Vagina (tissue), 2 donors: Measurements from ENCODE around the gene LGALS1. TPM values are rescaled to one million over a fixed set of nuclear protein-coding genes. Genes with fewer than 3 reads are reported as not detected.

Source experiments
- DNase-seq, 2 donors: peaks; one replicate each; pipeline ENCODE4 v3.0.0-alpha.2; 2017; ENCODE audit errors: extremely low spot score in 2 of 2
- H3K27ac ChIP-seq: fragments of 200-600 bp; sonication (generic); one replicate; pipeline ENCODE4 v1.5.1; 2019
- H3K27me3 ChIP-seq: fragments of 200-600 bp; sonication (generic); one replicate; pipeline ENCODE4 v1.5.1; 2019
- H3K36me3 ChIP-seq, 2 donors: fragments of 200-600 bp; sonication (generic); one replicate each; pipeline ENCODE4 v1.5.1; 2017 to 2019
- H3K4me1 ChIP-seq: fragments of 200-600 bp; sonication (generic); one replicate; pipeline ENCODE4 v1.5.1; 2019
- H3K4me3 ChIP-seq, 2 donors: fragments of 200-600 bp; sonication (generic); 1 replicate in 1 of 2; 2 replicates in 1 of 2; pipeline ENCODE4 v1.5.1; 2016 to 2019
- H3K9me3 ChIP-seq: fragments of 200-600 bp; sonication (generic); one replicate; pipeline ENCODE4 v1.5.1; 2019
- POLR2A ChIP-seq, 2 donors: fragments of 450-650 bp; IDR thresholded peaks; one replicate each; pipeline ENCODE4 v1.6.1; 2017; ENCODE audit warnings: antibody characterized with exemption in 2 of 2, mild to moderate bottlenecking in 2 of 2, moderate library complexity in 2 of 2
- POLR2AphosphoS5 ChIP-seq, 2 donors: sonication (generic); formaldehyde crosslinking; IDR thresholded peaks; one replicate each; pipeline ENCODE4 v1.9.0; 2017; ENCODE audit warnings: antibody characterized with exemption in 2 of 2, mild to moderate bottlenecking in 2 of 2, low read depth in 1 of 2; ENCODE audit not compliant: insufficient read depth in 1 of 2
- intact Hi-C: fragments of 100-400 bp; cut with DNase I; formaldehyde crosslinking; loops from one replicate; pipeline ENCODE4 v1.15.1; 2023
- total RNA-seq: library from RNA; depleted of rRNA; stranded (reverse); fragments of >200 nt; gene quantifications from one replicate; pipeline ENCODE4 v1.2.3, GENCODE V29; 2016
- TF ChIP-seq, protein P1 (sequence below), 3 experiments: fragments of 450-650 bp in 2 of 3; fragments of 200-600 bp in 1 of 3; sonication (generic) in 1 of 3; IDR thresholded peaks; one replicate each; pipeline ENCODE4 v1.5.1; 2017 to 2019; ENCODE audit warnings: antibody characterized with exemption in 3 of 3, mild to moderate bottlenecking in 2 of 3, moderate library complexity in 2 of 3

The LGALS1 gene
- total RNA-seq, 1 donor from 2014 or later: 1,638 TPM

GRCh38 chr22:37627545-37627944 lies 47.9 kb upstream of the LGALS1 start:
- Histone ChIP-seq H3K4me1 (peaks cover 42% of the 10 kb centered on the region), H3K4me3 (no peak overlapping the region), H3K36me3 (peaks cover 0 to 27% of the 10 kb centered on the region in 2 donors), H3K9me3 (no peaks in the 10 kb centered on the region), H3K27me3 (no peaks in the 10 kb centered on the region), H3K27ac (peak overlapping the region; percentile 81)
- no peak for DNase-seq
- intact Hi-C loops: loop anchor here (5.0 kb wide), 1 partner anchor 55 kb away; no protein-coding TSS in a partner anchor
- TF ChIP-seq POLR2AphosphoS5 (IDR thresholded peaks at IDR 0.05; ENCODE audit: insufficient read depth in 1 of 2, low read depth in 1 of 2): peak in 1 of 2 donors; percentile 32
- no peak for TF ChIP-seq POLR2A (IDR thresholded peaks at IDR 0.05)
- TF ChIP-seq, protein P1, sequence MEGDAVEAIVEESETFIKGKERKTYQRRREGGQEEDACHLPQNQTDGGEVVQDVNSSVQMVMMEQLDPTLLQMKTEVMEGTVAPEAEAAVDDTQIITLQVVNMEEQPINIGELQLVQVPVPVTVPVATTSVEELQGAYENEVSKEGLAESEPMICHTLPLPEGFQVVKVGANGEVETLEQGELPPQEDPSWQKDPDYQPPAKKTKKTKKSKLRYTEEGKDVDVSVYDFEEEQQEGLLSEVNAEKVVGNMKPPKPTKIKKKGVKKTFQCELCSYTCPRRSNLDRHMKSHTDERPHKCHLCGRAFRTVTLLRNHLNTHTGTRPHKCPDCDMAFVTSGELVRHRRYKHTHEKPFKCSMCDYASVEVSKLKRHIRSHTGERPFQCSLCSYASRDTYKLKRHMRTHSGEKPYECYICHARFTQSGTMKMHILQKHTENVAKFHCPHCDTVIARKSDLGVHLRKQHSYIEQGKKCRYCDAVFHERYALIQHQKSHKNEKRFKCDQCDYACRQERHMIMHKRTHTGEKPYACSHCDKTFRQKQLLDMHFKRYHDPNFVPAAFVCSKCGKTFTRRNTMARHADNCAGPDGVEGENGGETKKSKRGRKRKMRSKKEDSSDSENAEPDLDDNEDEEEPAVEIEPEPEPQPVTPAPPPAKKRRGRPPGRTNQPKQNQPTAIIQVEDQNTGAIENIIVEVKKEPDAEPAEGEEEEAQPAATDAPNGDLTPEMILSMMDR (IDR thresholded peaks at IDR 0.05): no peak

- peaks cover 48% of the 10 kb centered on the region for H3K4me1 ChIP-seq
- H3K36me3 ChIP-seq: peaks cover 0 to 26% of the 10 kb centered on the region in 2 donors
- H3K4me3 ChIP-seq: no peak overlapping the region
- no peaks in the 10 kb centered on the region for H3K27me3 ChIP-seq
- no peak overlapping the region for H3K27ac ChIP-seq
- no peaks in the 10 kb centered on the region for H3K9me3 ChIP-seq
- no peak for DNase-seq
- intact Hi-C loops: loop anchor here (5.0 kb wide), 1 partner anchor 53 kb away; no protein-coding TSS in a partner anchor
- TF ChIP-seq, protein P1 (IDR thresholded peaks at IDR 0.05): no peak
- TF ChIP-seq POLR2AphosphoS5 (IDR thresholded peaks at IDR 0.05; ENCODE audit: insufficient read depth in 1 of 2, low read depth in 1 of 2) (no peak), POLR2A (IDR thresholded peaks at IDR 0.05) (no peak)
Measured at GRCh38 chr22:37628830-37629229, 46.6 kb upstream of the LGALS1 start.

GRCh38 chr22:37629928-37630327 lies 45.5 kb upstream of the LGALS1 start:
- Histone ChIP-seq H3K36me3 (peaks cover 0 to 26% of the 10 kb centered on the region in 2 donors), H3K9me3 (no peaks in the 10 kb centered on the region), H3K27me3 (no peaks in the 10 kb centered on the region), H3K27ac (no peak overlapping the region), H3K4me1 (peaks cover 51% of the 10 kb centered on the region), H3K4me3 (no peak overlapping the region)
- DNase-seq: no peak
- intact Hi-C loops: loop anchor here (5.0 kb wide), 2 partner anchors 42 to 52 kb away; no protein-coding TSS in a partner anchor
- TF ChIP-seq POLR2A (IDR thresholded peaks at IDR 0.05) (no peak), POLR2AphosphoS5 (IDR thresholded peaks at IDR 0.05; ENCODE audit: insufficient read depth in 1 of 2, low read depth in 1 of 2) (no peak)
- TF ChIP-seq, protein P1 (IDR thresholded peaks at IDR 0.05): no peak

DNA sequence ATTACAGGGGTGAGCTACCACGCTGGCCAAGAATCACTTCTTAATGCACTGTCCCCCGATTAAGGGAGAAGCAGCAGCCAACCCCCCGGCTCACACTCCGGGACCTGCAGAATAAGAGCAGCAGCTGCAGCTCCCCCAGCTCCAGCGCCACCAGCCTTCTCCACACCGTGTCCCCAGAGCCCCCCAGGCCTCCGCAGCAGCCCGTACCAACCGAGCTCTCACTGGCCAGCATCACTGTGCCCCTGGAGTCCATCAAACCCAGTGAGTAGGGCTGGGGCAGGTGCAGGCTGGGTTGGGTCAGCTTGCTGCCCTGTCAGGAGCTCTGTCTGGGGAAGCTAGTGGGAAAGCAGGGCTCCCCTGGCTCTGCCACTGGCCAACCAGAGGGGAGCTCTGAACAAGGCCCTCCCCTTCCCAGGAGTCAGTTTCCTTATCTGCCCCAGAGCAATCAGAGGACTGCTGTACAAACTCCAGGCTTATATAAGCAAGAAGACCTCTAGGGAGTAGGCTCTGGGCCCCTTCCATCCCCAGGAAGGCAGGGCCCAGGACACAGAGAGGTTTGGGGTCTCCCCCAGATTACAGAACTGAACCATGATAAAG lies 44.5 kb upstream of the LGALS1 start:
- no peak overlapping the region for H3K4me3 ChIP-seq
- no peak for DNase-seq
- TF ChIP-seq, protein P1 (IDR thresholded peaks at IDR 0.05): no peak
- no peak for TF ChIP-seq POLR2A (IDR thresholded peaks at IDR 0.05)
- no peak for TF ChIP-seq POLR2AphosphoS5 (IDR thresholded peaks at IDR 0.05; ENCODE audit: insufficient read depth in 1 of 2, low read depth in 1 of 2)
- H3K27me3 ChIP-seq: no peaks in the 10 kb centered on the region
- peaks cover 53% of the 10 kb centered on the region for H3K4me1 ChIP-seq
- intact Hi-C loops: loop anchor here (5.0 kb wide), 1 partner anchor 41 kb away; no protein-coding TSS in a partner anchor
- H3K9me3 ChIP-seq: no peaks in the 10 kb centered on the region
- H3K27ac ChIP-seq: no peak overlapping the region
- H3K36me3 ChIP-seq: peaks cover 0 to 26% of the 10 kb centered on the region in 2 donors
